ENCODE measurements around the gene MAPK7. TPM values are rescaled to one million over a fixed set of nuclear protein-coding genes. Genes with fewer than 3 reads are reported as not detected.

The MAPK7 gene
- polyA plus RNA-seq, 1 donor = 23.5 TPM

DNA sequence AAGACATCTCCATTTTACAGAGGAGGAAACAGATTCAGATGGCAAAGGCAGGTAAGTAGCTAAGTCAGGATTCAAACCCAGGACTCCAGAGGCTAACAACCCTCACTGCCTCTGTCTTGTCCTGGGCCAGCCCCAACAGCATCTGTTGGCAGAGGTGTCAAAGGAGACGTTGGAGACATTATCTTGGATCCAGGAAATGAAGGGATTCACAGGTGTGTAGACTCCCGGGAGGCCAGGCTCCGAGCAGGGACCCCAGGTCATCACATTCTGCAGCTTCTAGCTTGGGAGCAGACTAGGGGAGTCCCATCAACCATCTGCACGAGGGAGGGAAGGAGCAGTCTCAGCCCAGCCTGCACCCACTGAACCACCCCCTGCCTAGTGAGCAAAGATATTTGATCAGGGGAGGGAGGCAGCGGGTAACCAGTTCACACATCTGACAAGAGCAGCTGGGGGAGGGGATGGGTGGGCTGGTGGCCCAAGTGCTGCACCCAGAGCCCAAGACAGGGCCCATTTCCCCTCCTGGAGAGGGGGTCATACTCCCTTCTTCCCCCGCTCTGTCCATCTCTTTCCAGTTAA, 14.8 kb upstream of the MAPK7 start:
- DNase-seq = no peak

DNA sequence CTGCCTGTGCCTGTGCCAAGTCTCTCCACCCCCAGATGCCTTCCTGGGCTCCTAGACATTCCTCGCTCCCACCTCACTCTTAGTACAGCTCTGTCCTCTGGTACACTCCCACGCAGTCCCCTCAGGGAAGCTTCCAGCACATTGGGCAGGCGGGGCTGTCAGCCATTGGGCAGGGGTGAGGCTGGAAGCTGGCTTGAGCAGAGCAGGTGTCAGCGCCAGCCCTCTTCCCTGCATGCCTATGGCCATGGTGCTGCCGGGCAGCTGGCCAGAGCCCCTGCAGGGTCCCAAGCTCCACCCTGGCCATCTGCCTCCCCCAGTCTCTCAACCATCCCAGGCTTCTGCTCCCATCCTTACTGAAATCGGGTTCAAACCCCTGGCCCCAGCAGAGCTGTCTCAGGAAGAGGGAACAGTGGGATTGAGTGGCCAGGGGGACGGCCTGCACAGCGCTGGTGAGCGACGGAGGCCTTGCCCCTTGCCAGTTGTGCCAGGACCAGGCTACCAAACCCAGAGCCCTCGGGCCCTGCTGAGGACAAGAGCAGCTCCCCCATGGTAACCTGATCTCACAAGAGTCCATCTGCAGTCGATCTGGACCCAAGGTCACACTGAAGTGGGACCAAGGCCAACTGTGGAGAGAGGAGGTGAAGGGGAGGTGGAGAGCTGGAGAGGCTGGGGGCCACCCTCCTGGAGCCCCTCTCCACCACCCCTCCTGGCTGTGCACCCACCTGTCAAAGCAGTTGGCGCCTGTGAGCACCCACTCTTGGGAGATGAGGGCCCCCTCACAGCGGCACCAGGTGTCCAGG, 13.4 kb upstream of the MAPK7 start:
- no peak for DNase-seq

DNA sequence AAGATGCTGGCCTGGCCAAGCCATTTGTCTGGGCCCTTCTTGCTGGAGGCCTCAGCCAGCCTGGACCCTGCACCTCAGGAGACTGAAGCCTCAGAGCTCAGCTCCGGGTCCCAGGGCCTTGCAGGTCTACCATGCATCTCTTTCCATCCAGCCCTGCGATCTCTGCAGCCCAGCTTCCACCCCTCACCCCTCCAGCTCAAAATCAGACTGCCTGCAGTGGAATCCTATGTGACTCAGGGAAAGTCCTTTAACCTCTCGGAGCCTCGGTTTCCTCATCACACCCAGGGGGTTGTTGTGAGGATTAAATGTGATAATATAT, 12.8 kb upstream of the MAPK7 start:
- no peak for DNase-seq

GRCh38 chr17:19365833-19366636, 12.3 kb upstream of the MAPK7 start:
- DNase-seq = no peak

- DNase-seq = no peak
Observed at GRCh38 chr17:19366637-19366972, 11.7 kb upstream of the MAPK7 start.

DNA sequence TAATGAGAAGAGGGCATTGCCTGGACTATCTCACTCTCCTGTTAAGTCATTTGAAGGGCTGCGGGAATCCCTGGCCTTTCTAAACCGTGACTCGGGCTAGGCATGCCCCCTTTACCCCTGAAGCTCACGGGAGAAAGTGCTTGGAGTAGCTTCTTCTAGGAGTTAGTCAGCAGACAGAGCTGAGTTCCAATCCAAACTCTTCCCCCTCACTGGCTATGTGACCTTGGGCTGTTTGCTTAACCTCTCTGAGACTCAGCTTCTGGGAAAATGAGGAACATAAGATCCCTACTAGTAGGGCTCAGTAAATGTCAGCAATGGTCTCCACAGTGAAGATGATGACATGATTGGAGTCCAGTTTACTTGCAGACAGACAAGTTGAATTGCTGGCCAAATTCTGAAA, 10.1 kb upstream of the MAPK7 start:
- DNase-seq = no peak

DNA sequence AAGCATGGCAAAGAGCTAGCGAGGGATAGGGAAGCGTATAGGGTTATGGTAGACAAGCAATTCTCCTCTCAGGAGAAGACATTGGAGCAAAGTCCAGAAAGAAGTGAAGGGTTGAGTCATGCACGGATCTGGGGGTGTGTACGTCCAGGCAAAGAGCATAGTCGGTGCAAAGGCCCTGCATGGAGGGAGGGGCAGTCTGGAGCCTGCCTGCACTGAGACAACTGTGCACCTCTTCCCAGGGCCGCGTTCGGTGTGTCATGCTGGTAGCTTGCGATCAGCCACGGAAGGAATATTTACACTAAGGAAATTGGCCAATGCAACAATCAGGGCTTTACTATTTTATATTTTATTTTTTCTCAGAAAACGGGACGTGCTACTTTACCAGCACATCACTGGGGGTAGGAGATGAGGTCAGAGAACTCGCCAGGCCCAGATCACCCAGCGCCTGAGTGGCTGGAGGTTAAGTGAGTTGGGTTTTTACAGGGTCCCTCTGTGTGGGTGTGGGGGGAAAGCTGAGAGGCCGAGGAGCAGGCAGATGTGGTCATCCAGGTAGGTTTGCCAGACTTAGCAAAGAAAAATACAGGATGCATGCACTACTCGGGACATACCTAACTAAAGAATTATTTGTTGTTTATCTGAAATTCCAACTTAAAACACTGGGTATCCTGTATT, 9.1 kb upstream of the MAPK7 start:
- DNase-seq = no peak

- DNase-seq = no peak
Observed at GRCh38 chr17:19369846-19370492, 8.3 kb upstream of the MAPK7 start.

- no peak for DNase-seq
Observed at GRCh38 chr17:19370493-19370960, 7.8 kb upstream of the MAPK7 start.

DNA sequence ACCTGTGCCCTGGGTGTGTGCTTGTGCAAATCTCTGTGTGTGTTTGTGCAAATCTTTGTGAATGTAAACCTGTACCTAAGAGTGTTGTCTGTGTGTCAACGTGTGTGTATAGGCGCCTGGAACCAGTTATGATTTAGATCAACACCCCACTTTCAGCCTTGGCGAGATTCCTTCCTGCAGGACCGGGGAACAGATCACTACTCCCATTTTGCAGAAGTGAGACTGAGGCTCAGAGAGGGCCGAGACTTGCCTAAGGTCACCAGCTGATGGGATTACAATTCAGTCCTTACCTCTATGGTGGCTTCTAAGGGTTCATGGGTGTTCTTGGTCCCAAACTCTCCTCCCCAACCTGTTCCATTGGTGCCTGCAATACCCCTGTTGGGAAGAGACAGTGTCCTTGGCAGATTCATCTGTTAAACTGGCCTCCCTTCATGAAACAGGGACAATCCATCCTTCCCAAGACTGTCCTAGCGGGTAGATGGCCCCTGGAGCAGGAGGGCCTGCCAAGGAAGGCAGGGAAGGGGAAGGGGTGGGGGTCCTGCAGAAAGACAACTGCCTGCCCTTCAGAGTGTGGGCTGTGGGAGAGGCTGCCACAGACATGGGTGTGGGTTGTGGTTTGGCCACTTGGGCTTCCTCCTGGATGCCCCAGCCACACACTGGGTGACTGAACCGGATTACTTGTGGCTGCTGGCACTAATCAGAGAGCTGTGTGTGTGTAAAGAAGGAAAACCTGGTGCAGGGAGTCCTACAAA, 6.9 kb upstream of the MAPK7 start:
- no peak for DNase-seq

DNA sequence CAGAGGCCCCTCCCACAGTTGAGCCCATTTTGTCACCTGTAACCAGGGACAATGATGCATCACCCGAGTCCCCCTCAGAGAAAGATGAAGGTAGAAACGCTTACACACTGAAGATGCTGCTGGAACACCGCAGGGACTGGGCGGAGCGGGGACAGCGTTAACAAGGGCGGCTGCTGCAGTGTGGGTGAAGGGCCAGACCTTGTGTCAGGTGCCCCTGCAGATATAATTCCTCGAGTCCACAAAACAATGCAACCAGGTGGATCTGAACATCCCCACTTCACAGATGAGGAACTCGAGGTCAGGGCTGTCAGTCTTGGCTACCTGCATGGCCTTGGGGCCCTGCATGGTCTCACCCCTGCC, 6.3 kb upstream of the MAPK7 start:
- no peak for DNase-seq

DNA sequence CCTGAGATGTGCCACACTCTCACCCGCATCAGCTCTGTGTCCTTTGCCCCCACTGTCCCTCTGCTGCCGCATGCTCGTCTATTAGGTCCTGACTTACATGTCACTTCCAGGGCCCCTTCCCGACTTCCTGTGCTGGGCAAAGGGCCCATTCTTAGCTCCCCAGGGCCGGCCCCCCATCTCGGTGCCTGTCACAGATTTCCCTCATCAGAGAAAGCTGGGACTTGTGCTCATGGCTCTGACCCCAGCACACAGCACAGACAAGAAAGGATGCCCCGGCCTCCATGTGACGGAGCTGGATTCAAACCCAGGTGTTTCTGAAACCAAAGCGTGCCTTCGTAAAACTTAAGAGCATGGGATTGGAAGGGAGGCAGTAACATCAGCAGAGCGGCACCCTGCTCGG, 5.9 kb upstream of the MAPK7 start:
- DNase-seq = no peak

- no peak for DNase-seq
Observed at GRCh38 chr17:19372866-19373504, 5.3 kb upstream of the MAPK7 start.

DNA sequence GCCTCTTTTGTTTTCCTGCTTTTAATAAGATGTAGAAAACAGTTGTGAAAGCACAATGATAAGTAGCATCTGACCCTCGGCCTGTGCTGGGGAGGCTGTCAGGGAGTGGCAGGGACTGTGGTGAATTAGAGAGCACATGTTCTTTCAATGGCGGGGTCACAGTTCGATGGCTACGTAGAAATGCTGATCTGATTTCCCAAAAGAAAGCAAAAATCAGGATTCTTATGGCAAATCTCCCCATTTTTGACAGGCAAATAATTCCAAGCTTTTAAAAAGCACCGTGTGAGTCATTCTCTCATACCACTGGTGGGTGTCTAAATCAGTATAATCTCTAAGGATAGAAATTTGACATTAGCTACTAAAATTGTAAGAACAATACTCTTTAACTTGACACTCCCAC, 4.2 kb upstream of the MAPK7 start:
- no peak for DNase-seq

- DNase-seq = no peak
Observed at GRCh38 chr17:19375732-19376131, 2.6 kb upstream of the MAPK7 start.

DNA sequence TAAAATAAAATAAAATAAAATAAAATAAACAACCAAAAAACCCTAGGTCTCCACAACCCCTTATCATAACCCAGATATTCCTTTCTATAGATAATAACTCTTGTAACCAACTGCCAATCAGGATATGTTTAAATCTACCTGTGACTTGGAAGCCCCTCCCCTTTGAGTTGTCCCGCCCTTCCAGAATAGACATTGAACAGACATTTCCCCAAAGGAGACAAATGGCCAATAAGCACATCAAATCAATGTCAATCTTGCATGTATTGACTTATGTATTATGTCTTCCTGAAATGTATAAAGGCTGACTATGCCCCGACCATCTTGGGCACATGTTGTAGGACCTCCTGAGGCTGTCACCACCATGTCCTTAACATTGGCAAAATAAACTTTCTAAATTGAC, 1.5 kb upstream of the MAPK7 start:
- no peak for DNase-seq

- peak; percentile 99 for DNase-seq
Observed at GRCh38 chr17:19377602-19378415, 489 bp upstream of the MAPK7 start.

DNA sequence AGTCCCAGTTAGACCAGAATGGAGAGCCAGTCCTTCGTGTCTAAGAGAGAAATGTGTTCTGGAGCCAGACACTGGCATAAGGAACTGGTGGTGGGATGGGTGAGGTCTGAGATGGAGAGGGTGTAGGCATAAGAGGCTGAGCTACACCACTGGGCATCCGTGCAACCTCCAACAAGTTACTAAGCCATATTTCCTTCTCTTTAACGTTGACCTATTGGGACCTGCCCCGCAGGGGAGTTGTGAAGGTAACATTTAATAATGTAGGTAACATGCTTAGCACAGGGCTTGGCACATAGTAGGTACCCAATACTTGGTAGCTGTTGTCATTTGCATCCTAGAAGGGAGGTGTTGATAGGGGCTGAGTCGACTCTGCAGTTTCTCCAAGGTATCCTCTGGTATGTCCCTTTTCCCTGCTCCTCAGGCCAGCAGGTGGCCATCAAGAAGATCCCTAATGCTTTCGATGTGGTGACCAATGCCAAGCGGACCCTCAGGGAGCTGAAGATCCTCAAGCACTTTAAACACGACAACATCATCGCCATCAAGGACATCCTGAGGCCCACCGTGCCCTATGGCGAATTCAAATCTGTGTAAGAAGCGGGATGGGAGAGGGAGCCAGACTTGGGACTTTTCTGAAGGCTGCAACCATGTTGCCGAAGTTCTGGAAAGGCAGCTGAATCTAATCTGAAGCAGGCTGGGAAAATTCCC, 1.2 kb downstream of the MAPK7 start:
- DNase-seq = no peak

DNA sequence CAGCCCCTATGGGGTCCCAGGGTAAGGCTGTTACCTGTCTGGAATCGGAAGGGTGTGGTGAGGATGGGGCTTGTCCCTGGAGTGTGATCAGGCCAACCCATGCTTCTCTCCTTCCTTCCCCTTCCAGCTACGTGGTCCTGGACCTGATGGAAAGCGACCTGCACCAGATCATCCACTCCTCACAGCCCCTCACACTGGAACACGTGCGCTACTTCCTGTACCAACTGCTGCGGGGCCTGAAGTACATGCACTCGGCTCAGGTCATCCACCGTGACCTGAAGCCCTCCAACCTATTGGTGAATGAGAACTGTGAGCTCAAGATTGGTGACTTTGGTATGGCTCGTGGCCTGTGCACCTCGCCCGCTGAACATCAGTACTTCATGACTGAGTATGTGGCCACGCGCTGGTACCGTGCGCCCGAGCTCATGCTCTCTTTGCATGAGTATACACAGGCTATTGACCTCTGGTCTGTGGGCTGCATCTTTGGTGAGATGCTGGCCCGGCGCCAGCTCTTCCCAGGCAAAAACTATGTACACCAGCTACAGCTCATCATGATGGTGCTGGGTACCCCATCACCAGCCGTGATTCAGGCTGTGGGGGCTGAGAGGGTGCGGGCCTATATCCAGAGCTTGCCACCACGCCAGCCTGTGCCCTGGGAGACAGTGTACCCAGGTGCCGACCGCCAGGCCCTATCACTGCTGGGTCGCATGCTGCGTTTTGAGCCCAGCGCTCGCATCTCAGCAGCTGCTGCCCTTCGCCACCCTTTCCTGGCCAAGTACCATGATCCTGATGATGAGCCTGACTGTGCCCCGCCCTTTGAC, 2.4 kb downstream of the MAPK7 start:
- no peak for DNase-seq

All from hindlimb muscle (tissue), 1 donor.